AG04450 (cell line): ENCODE data around the gene MAGI2. TPM values are rescaled to one million over a fixed set of nuclear protein-coding genes. Genes with fewer than 3 reads are reported as not detected.

Experiments
- CTCF ChIA-PET: fragments of 300-600, 350-600 bp; formaldehyde crosslinking; extraction: SDS; loops from one replicate; lab custom pipeline; 2022; ENCODE audit warnings: antibody characterized with exemption, inconsistent platforms; lab: Charles Lee
- POLR2A ChIA-PET: fragments of 350-600 bp; formaldehyde crosslinking; extraction: SDS; loops from one replicate; lab custom pipeline; 2021; ENCODE audit warnings: antibody characterized with exemption, inconsistent platforms; lab: Yijun Ruan, JAX
- DNase-seq: peaks from one replicate; pipeline ENCODE4 v3.0.0-alpha.2; 2011; ENCODE audit warnings: low read depth, low spot score
- H3K27ac ChIP-seq: one replicate; pipeline ENCODE4 v1.5.1; 2012; ENCODE audit warnings: low read depth, low read length, control low read depth
- H3K27me3 ChIP-seq: one replicate; pipeline ENCODE4 v1.6.0; 2012; ENCODE audit warnings: low read length; ENCODE audit not compliant: control insufficient read depth, insufficient read depth
- H3K4me3 ChIP-seq: 2 replicates; pipeline ENCODE4 v1.5.1; 2011; ENCODE audit warnings: mild to moderate bottlenecking, low read depth, low read length, control low read depth
- H3K9me3 ChIP-seq: 2 replicates; pipeline ENCODE4 v1.5.1; 2012; ENCODE audit warnings: low read length; ENCODE audit not compliant: control insufficient read depth, insufficient read depth
- CTCF ChIP-seq: IDR thresholded peaks from 2 replicates; pipeline ENCODE4 v1.5.1; 2011; ENCODE audit warnings: low read depth, low read length, control low read depth, inconsistent platforms
- polyA plus RNA-seq: library from polyadenylated mRNA; depleted of rRNA; stranded (reverse); fragments of >200 nt; gene quantifications from 2 replicates; pipeline ENCODE4 v1.2.3, GENCODE V29; 2011

The MAGI2 gene
- polyA plus RNA-seq, 1 experiment: 2.3 TPM

- H3K9me3 ChIP-seq: no peaks in the 10 kb centered on the region
- H3K27me3 ChIP-seq: no peaks in the 10 kb centered on the region
- no peak overlapping the region for H3K27ac ChIP-seq
- TF ChIP-seq CTCF: no peak
- ChIA-PET POLR2A (interaction anchor here (0.8 kb wide), 1 partner anchor 30 kb away, joined by 3 read pairs; no protein-coding TSS in a partner anchor), CTCF (interaction anchor here (0.5 kb wide), 1 partner anchor 31 kb away, joined by 3 read pairs; no protein-coding TSS in a partner anchor)
- H3K4me3 ChIP-seq: no peak overlapping the region
- DNase-seq: no peak
These were observed 1282.1 kb downstream of the MAGI2 start for GRCh38 chr7:78171398-78171797.

GRCh38 chr7:78170815-78171214, 1282.7 kb downstream of the MAGI2 start:
- H3K27ac ChIP-seq: no peak overlapping the region
- no peak for TF ChIP-seq CTCF
- H3K27me3 ChIP-seq: no peaks in the 10 kb centered on the region
- H3K9me3 ChIP-seq: no peaks in the 10 kb centered on the region
- no peak for DNase-seq
- ChIA-PET POLR2A (interaction anchor here (0.8 kb wide), 1 partner anchor 29 kb away, joined by 3 read pairs; no protein-coding TSS in a partner anchor), CTCF (interaction anchor here (0.5 kb wide), 1 partner anchor 32 kb away, joined by 3 read pairs; no protein-coding TSS in a partner anchor)
- H3K4me3 ChIP-seq: no peak overlapping the region

GRCh38 chr7:78169992-78170391, 1283.5 kb downstream of the MAGI2 start:
- H3K4me3 ChIP-seq: no peak overlapping the region
- no peaks in the 10 kb centered on the region for H3K9me3 ChIP-seq
- DNase-seq: no peak
- ChIA-PET CTCF (interaction anchor here (0.7 kb wide), 1 partner anchor 35 kb away, joined by 3 read pairs; no protein-coding TSS in a partner anchor), POLR2A (no interaction called here)
- no peak for TF ChIP-seq CTCF
- no peak overlapping the region for H3K27ac ChIP-seq
- no peaks in the 10 kb centered on the region for H3K27me3 ChIP-seq

- CTCF ChIA-PET: no interaction called here
- DNase-seq: no peak
- H3K27me3 ChIP-seq: no peaks in the 10 kb centered on the region
- no peak overlapping the region for H3K27ac ChIP-seq
- H3K4me3 ChIP-seq: no peak overlapping the region
- POLR2A ChIA-PET: no interaction called here
- no peak for TF ChIP-seq CTCF
- H3K9me3 ChIP-seq: no peaks in the 10 kb centered on the region
These were observed 1284.6 kb downstream of the MAGI2 start for GRCh38 chr7:78168865-78169264.

GRCh38 chr7:78167860-78168259, 1285.6 kb downstream of the MAGI2 start:
- Histone ChIP-seq H3K9me3 (no peaks in the 10 kb centered on the region), H3K27me3 (no peaks in the 10 kb centered on the region), H3K27ac (no peak overlapping the region), H3K4me3 (no peak overlapping the region)
- CTCF ChIA-PET: interaction anchor here (0.8 kb wide), 1 partner anchor 516 kb away, joined by 3 read pairs; no protein-coding TSS in a partner anchor
- POLR2A ChIA-PET: no interaction called here
- no peak for DNase-seq
- TF ChIP-seq CTCF: no peak
